ENCODE measurements around the gene CDX1. TPM values are rescaled to one million over a fixed set of nuclear protein-coding genes. Genes with fewer than 3 reads are reported as not detected.

CDX1 gene
- total and polyA plus RNA-seq, 2 experiments from 2014 or later = 43.3 to 54.6 TPM

- no peak overlapping the region for H2AFZ ChIP-seq
- no peaks in the 10 kb centered on the region for H3K36me3 ChIP-seq (replicated peaks; ENCODE audit: insufficient read depth, low read depth)
- TF ChIP-seq CTCF (IDR thresholded peaks at IDR 0.05; ENCODE audit: poor library complexity) (no peak), EZH2phosphoT487 (IDR thresholded peaks at IDR 0.05; ENCODE audit: low read depth, severe bottlenecking, unreplicated experiment) (no peak), EZH2 (IDR thresholded peaks at IDR 0.05; ENCODE audit: borderline replicate concordance) (no peak)
- no peaks in the 10 kb centered on the region for H3K9me3 ChIP-seq (ENCODE audit: low read depth)
- H3K9me2 ChIP-seq (replicated peaks; ENCODE audit: insufficient read depth) = no peaks in the 10 kb centered on the region
- DNase-seq (ENCODE audit: low spot score) = no peak
- no peak overlapping the region for H3K4me2 ChIP-seq
- H3K79me2 ChIP-seq = peaks cover 25% of the 10 kb centered on the region
- H3K27ac ChIP-seq = no peak overlapping the region
- H3K27me3 ChIP-seq = no peaks in the 10 kb centered on the region
- WGBS (ENCODE audit: low lambda C conversion rate, missing lambda C conversion rate) = 76% methylated on average over 8 of the region's 8 CpGs
- peaks cover 26% of the 10 kb centered on the region for H3K4me1 ChIP-seq (ENCODE audit: insufficient read depth)
- H3K4me3 ChIP-seq = no peak overlapping the region
- H4K20me1 ChIP-seq (ENCODE audit: insufficient read depth, poor library complexity, severe bottlenecking) = no peaks in the 10 kb centered on the region
Measured at GRCh38 chr5:150176745-150177477, 10.3 kb downstream of the CDX1 start.

GRCh38 chr5:150177721-150178120, 11.1 kb downstream of the CDX1 start:
- Histone ChIP-seq H2AFZ (no peak overlapping the region), H3K79me2 (peaks cover 21% of the 10 kb centered on the region), H3K27ac (no peak overlapping the region), H3K4me2 (no peak overlapping the region), H3K9me2 (replicated peaks; ENCODE audit: insufficient read depth) (no peaks in the 10 kb centered on the region), H4K20me1 (ENCODE audit: insufficient read depth, poor library complexity, severe bottlenecking) (no peaks in the 10 kb centered on the region), H3K27me3 (no peaks in the 10 kb centered on the region), H3K4me3 (no peak overlapping the region), H3K4me1 (ENCODE audit: insufficient read depth) (peaks cover 18% of the 10 kb centered on the region), H3K36me3 (replicated peaks; ENCODE audit: insufficient read depth, low read depth) (no peaks in the 10 kb centered on the region), H3K9me3 (ENCODE audit: low read depth) (no peaks in the 10 kb centered on the region)
- TF ChIP-seq EZH2 (IDR thresholded peaks at IDR 0.05; ENCODE audit: borderline replicate concordance) (no peak), CTCF (IDR thresholded peaks at IDR 0.05; ENCODE audit: poor library complexity) (no peak), EZH2phosphoT487 (IDR thresholded peaks at IDR 0.05; ENCODE audit: low read depth, severe bottlenecking, unreplicated experiment) (no peak)
- no peak for DNase-seq (ENCODE audit: low spot score)
- WGBS (ENCODE audit: low lambda C conversion rate, missing lambda C conversion rate) = 82% methylated on average over 4 of the region's 4 CpGs

- no peaks in the 10 kb centered on the region for H4K20me1 ChIP-seq (ENCODE audit: insufficient read depth, poor library complexity, severe bottlenecking)
- peaks cover 13% of the 10 kb centered on the region for H3K4me1 ChIP-seq (ENCODE audit: insufficient read depth)
- no peaks in the 10 kb centered on the region for H3K36me3 ChIP-seq (replicated peaks; ENCODE audit: insufficient read depth, low read depth)
- H3K4me3 ChIP-seq = no peak overlapping the region
- no peak for TF ChIP-seq CTCF (IDR thresholded peaks at IDR 0.05; ENCODE audit: poor library complexity)
- TF ChIP-seq EZH2 (IDR thresholded peaks at IDR 0.05; ENCODE audit: borderline replicate concordance) = no peak
- no peak for TF ChIP-seq EZH2phosphoT487 (IDR thresholded peaks at IDR 0.05; ENCODE audit: low read depth, severe bottlenecking, unreplicated experiment)
- WGBS (ENCODE audit: low lambda C conversion rate, missing lambda C conversion rate) = 66% methylated on average over 4 of the region's 4 CpGs
- peaks cover 21% of the 10 kb centered on the region for H3K79me2 ChIP-seq
- no peaks in the 10 kb centered on the region for H3K27me3 ChIP-seq
- no peak overlapping the region for H3K27ac ChIP-seq
- H3K4me2 ChIP-seq = no peak overlapping the region
- no peaks in the 10 kb centered on the region for H3K9me3 ChIP-seq (ENCODE audit: low read depth)
- no peak for DNase-seq (ENCODE audit: low spot score)
- H3K9me2 ChIP-seq (replicated peaks; ENCODE audit: insufficient read depth) = no peaks in the 10 kb centered on the region
- H2AFZ ChIP-seq = no peak overlapping the region
Measured at GRCh38 chr5:150178262-150178661, 11.7 kb downstream of the CDX1 start.

Measured in hepatocyte (in vitro differentiated cells).